ENCODE results near the gene TSHZ1.
"Not testable (repeated sequence)": the region's sequence is repeated elsewhere in the genome, so short reads cannot be mapped to it uniquely, and the experiment has no call there.

Gene TSHZ1

DNA sequence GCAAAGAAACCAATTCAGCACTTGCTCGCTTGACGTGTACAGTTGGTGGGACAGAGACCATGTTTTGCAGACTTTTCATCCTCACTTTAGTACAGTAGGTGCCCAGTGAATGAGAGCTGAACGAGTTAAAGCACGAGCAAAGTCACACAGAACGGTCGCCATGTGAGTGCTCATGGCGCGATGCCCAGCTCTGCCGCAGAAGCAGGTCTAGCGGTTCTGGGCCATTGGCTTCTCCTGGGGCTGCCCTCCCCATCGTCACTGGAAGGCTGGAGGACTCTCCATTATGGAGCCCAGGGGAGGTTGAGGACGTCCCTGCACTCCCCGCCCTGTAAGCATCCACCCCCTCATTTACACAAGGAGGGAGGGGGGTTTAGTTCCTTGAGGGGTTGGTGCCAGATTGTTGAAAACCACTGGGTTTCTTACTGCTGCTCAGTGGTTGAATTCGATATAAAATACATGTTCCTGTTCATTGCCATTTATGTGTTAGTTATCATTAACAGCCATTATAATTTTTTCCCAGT lies 26.6 kb upstream of the TSHZ1 start:
- DNase-seq (ENCODE audit: low read depth), result no peak

- DNase-seq (ENCODE audit: low read depth), result no peak
These were observed 25.1 kb upstream of the TSHZ1 start for GRCh38 chr18:75185460-75185859.

- not testable (repeated sequence) for DNase-seq (ENCODE audit: low read depth)
These were observed 22.9 kb upstream of the TSHZ1 start for GRCh38 chr18:75187702-75188101.

GRCh38 chr18:75189696-75190095 lies 20.9 kb upstream of the TSHZ1 start:
- DNase-seq (ENCODE audit: low read depth), result no peak

GRCh38 chr18:75192899-75193298 lies 17.7 kb upstream of the TSHZ1 start:
- no peak for DNase-seq (ENCODE audit: low read depth)

DNA sequence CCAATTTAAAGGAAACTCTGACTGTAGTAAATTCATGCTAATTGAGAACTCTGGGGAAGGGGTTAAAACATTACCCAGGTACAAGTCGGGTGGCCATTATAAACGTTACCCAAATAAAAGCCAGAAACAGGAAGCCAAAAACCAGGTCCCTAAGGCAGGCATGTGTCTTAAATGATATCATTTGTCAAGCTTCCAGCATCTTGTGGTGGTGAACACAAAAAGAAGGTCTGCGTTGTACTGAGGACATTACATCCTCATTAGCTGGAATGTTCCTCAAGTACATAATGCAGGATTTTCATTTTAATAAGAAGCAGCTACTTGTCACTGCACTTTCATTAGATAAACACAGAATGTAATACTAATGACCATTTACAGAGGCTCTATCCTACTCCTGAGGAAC lies 12.6 kb upstream of the TSHZ1 start:
- no peak for DNase-seq (ENCODE audit: low read depth)

DNA sequence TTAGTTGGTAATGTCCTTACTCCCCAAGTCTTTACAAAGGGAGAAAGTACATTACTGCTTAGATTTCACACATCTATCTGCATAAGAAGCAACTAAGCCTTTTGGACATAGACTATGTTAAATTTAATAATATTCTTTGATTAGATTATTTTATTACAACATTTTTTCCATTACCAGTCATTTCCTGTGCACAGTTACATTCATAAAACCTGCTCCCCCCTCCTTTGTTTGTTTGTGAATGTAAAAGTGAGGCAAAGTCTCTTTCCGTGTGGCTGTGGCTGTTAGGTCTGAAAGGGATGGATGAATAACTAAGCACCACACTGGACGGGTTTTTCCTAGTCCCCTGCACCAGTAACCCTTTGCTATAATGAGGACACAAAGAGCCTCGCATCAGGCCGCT lies 11.3 kb upstream of the TSHZ1 start:
- DNase-seq (ENCODE audit: low read depth), result no peak

DNA sequence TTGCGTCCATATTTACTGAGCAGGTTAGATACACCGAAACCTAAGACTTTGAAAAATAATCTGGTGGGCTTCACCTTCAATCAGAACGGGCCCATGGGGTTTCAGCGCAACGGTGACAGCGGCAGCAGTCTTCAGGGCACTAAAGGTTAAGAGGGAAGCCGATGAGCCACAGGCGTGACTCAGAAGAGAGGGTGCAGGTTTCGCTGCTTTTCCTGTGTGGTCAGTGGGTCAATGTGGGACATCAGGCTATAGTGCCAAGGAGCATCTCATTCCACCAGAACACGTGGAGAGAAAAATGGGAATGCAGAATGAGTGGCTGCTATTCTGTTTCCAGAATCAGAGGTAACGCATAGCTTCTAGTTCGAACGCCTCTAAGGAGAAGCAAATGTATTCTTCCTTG lies 10.5 kb upstream of the TSHZ1 start:
- no peak for DNase-seq (ENCODE audit: low read depth)

GRCh38 chr18:75200605-75201280 lies 9.9 kb upstream of the TSHZ1 start:
- DNase-seq (ENCODE audit: low read depth), result no peak

DNA sequence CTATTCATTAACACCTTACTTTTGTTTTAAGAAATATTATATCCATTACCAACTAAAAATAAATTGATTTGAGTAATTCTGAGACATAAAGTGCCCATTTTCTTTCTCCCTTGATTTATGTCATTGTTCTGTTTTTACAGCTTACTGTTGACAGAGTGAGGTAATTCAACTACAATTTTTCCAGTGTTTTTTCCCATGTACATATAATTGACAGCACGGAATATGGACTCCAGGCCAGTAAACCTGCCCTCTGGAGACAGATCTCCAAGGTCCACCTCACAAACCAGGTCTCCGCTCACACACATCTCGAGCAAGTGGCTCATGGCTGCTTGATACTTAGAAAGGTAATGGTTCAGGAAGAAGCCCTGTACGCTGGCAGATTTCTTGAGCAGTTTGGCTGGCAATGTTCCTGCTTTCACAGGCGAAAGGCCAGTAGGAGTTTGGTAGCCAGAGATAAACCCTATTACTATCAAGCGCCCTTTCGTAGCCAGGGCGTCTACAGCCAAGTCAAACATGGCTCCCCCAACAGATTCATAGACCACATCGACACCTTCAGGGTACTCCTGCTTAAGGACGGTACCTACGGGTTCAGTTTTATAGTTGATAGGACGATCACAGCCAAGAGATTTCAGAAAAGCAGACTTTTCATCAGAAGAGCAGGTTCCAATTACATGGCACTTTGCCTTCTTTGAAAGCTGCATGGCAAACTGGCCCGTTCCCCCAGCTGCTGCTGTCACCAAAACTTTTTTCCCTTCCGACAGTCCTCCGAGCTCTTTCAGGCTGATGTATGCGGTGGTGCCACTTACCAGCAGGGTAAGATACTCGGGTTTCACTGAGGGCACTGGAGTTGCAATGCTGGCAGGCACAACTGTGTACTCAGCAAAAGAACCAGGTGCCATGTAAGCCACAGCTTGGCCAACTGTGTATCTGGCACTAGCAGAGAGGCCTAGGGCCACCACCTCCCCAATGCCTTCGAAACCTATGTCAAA lies 9.0 kb upstream of the TSHZ1 start:
- no peak for DNase-seq (ENCODE audit: low read depth)

GRCh38 chr18:75202696-75203365 lies 7.8 kb upstream of the TSHZ1 start:
- DNase-seq (ENCODE audit: low read depth), result no peak

- DNase-seq (ENCODE audit: low read depth), result no peak
These were observed 7.0 kb upstream of the TSHZ1 start for GRCh38 chr18:75203416-75204268.

DNA sequence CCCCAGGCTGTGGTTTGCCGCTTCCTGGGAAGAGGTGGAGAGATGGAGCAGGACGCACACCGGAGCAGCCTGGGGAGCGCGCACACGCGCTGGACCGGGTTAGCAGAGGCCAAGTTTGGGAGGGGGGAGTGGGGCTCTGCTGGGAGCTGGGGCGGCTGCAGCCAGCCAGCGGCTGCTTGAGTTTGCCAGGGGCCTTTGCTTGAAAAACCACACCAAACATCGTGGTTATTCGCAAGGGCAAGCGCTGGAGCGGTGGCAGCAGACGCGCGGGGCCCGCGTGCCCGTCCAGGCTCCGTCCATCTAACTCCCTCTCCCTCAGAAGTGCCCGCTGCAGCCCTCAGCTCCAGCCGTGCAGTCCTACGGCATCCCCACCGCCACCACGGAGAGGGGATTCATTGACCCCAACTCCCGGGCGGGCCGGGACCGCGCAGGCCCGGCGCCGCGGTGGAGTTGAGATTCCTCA lies 6.3 kb upstream of the TSHZ1 start:
- DNase-seq (ENCODE audit: low read depth), result no peak

GRCh38 chr18:75204732-75205513 lies 5.7 kb upstream of the TSHZ1 start:
- no peak for DNase-seq (ENCODE audit: low read depth)

DNA sequence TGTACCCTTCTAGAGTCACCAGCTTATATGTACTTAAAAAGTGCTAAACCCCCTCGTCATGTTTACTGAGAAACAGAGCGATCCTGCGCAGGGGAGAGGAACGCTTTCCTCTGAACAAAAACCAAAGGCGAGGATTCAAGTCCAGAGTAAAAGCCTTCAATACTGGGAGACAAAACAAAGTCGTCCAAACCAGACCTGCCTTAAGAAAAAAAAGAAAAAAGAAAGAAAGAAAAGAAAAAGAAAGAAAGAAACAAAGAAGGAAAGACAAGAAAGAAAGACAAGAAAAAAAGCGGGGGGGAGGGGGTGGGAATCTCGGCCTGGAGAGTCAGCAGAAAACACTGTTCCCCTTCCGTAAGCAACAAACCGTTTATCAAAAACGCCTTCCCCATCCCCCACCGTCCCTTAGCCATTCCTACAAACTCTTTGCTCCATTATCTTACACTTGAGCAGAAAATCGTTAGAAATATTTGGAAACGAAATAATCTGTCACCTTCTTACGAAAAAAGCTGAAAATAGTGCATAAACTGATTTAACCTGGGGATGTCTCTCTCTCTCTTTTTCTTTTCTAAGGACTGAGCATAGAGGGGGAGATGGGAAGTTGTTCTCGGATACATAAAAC lies 5.0 kb upstream of the TSHZ1 start:
- no peak for DNase-seq (ENCODE audit: low read depth)

DNA sequence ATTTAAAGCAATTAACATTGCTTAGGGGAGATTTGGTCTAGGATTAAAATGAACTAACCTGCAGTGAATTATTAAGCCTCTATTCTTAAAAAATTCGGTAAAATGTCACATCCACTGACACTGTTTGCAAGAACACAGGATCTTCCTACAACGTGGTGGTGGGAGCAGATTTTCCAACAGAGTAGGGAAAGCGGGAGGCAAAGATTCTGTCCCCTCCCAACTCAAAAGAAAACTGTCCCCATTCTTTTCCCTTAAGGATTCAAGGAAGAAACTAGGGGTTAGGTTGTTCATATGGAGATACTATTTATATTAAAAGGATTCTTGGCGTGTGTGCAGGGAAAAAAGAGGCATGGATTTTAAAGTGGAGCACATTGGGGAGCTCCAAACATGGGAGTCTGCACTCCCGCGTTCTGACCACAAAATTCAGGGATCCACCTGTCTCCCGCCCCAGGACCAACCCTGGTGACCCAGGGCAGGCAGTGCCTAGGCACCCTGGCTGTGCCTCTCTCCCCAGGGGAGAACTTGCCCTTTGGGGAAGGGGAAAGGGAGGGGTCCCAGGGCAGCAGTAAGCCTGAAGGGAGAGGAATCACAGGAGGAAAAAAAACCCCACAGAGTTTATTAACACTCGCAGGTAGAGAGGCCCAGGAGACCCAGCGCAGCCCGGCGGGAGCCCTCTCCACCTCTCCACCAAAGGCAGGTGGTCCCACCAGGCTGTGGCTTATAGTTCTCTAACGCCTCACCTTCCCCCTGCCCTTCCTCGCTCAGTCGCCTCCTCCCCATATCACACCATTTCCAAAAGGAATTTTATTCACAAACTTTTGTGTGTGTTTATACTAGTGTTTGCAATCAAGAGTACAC lies 3.9 kb upstream of the TSHZ1 start:
- DNase-seq (ENCODE audit: low read depth), result no peak

- no peak for DNase-seq (ENCODE audit: low read depth)
These were observed 3.1 kb upstream of the TSHZ1 start for GRCh38 chr18:75207310-75208154.

DNA sequence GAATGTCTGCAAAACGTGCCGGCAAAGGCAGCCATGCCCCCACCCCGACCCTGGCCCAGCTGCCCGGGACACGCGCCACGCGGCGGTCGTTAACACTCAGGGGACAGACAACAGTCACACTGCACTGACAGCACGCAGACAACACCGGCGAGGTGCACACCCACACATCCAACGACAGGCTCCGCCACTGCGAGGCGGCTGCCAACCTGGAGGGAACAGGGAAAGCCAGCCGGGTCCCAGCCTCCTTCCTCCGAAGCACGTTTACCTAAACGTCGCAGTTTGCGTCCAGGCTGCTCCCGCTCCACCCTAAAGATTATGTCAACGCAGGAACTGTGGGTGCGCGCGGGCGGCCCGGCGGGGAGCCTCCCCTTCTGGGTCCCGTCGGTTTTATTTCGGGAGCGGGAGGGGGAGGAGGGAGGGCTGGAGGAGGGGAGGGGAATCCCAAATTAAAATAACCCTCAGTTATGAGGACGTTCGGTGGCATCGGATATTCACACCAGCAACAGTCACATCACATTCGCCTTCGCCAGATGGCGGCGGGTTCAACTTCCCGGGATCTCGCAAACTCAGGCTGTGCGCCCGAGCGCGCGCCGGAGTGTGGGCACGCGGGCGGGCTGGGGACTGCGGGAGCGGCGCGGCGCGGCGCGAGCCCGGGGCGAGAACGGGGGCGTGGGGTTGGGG lies 2.3 kb upstream of the TSHZ1 start:
- peak; percentile 13 for DNase-seq (ENCODE audit: low read depth)

Measured in T-helper 22 cell (primary cell).